ENCODE data around the gene GNA14.
"Not testable (repeated sequence)": the region's sequence is repeated elsewhere in the genome, so short reads cannot be mapped to it uniquely, and the experiment has no call there.

Gene GNA14

DNA sequence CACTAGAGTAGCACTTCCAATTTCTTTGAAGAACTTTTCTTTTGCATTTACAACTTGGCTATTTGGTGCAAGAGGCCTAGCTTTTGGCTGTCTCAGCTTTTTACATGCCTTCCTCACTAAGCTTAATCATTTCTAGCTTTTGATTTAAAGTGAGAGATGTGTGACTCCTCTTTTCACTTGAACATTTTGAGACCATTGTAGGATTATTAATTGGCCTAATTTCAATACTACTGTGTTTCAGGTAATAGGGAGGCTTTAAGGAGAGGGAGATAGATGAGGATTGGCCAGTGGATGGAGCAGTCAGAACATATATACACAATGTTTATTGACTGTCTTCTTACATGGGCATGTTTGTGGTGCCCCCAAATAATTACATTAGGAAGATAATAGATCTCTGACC, 161.7 kb downstream of the GNA14 start:
- DNase-seq = no peak

DNA sequence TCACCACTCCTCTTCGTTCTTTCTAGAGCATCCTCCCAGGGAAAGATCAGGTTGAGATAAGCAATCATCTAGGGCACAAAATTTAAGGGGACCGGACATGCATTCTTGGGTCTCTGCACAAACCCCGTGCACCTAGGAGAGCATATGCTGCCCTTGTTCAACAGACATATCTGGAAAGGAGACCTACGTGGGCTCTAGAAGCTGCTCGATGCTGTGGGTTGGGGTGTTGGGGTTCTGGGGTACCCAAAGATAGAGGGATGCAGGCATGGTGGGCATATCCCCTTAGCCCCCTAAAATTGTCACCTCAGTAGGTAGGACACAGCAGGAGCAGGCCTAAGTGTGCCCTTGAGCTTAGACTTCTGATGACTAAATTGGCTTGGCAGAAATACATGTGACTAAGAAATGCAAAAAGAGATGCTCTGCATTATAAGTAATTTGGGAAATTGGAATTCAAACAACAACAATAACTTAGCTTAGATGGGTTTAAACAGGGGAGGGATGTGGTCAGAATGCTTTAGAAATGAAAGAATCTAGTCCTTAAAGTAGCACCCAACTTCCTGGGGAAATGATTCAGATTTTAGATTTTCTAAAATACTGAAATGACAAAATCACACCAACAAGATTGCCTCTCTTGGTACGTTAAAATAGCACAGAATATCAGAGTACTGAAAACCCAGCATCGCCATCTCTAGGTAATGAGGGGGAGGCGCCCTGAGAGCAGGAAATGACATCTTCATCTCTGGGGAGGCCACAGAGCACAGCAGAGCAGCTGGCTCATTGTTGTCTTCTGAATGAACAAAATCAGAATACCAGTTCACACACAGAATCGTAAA, 172.3 kb downstream of the GNA14 start:
- peak; percentile 38 for DNase-seq

DNA sequence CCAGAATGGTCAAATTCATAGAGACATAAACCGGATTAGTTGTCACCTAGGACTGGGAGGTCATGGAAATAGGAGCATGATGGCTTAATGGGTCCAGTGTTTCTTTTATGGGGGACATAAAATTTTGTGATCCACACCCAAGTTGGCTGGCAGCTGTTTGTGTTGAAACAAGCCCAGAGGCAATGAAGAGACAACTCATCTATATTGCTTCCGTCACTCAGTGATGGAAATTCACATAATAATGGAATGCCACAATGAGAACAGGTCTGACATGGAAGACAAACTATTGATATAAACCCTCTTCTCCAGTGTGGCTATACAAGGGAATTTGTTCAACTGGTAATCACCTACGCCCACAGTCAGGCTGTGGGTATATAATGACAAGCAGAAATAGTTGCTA, 173.2 kb downstream of the GNA14 start:
- no peak for DNase-seq

DNA sequence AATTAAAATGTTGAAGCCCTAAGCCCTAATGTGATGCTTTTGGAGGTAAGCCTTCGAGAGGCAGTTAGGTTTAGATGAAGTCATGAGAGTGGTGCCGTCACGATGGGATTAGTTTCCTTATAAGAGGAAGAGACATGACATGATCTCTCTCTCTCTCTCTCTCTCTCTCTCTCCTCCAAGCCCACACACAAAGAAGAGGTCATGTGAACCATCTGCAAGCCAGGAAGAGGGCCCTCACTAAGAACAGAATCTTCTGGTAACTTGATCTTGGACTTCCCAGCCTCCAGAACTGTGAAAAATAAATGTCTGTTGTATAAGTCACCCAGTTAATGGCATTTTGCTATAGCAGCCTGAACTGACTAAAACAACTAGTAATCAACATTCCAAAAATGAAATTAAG, 175.5 kb downstream of the GNA14 start:
- no peak for DNase-seq

DNA sequence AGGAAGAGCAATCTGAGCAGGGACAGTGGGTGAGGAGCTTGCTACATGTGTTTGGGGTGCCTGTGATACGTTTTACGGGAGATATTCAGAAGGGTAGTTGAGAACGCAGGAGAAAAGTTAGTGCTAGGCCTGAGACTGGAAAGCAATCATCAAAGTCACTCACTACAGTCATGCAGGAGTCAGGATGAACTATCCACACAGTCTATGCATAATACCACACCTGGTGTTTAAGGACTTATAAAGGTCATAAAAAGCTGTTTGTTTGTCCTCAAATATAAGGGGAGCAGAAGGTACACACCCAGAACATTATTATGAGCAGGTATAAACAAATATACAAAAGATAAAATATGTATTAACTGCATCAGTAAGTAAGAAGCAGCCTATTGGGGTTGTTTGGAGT, 176.6 kb downstream of the GNA14 start:
- no peak for DNase-seq

DNA sequence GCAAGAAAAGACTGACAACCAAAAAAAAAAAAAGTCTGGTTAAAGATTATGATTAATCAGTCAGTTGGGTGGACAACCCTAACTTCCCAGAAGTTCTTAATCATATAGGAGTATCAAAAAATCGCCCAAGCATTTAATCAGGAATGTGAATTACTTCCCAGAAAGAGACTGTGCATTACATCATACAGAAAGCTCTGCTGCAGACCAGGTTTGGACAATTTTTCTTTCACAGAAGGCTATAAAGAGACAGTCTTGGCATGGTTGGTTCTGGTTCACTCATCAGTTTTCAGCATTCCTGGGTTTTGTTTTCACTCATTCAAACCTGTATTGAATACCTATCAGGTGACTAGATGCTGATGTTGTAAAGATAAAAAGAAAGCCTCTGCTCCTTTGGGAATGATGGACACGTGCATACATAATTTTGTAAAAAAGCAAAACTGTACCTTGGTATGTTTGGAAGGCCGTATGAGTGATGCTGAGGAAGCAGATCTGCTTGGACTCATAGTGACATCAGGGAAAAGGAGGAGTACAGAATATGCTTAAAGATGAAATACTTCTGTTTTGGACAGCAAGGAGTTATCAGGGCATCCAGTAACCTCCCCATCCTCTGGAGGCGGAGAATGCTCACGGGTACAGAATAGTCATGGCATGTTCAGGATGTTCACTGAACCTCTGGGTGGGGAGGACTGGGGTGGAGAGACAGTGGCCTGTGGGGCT, 178.4 kb downstream of the GNA14 start:
- DNase-seq = no peak

DNA sequence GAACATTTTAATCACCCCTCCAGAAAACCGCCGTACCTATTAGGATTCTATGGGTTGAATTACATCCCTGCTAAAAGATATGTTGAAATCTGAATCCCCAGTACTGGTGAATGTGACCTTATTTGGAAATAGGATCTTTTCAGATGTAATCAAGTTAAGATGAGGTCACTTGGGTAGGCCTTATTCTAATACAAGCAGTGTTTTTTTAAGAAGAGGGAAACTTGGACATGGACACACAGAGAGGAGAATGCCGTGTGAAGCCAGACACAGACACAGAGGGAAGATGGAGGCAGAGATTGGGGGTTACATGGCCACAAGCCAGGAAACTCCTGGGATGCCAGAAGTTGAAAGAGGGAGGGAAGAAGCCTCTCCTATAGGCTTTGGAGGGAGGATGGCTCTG, 183.5 kb downstream of the GNA14 start:
- DNase-seq = no peak

DNA sequence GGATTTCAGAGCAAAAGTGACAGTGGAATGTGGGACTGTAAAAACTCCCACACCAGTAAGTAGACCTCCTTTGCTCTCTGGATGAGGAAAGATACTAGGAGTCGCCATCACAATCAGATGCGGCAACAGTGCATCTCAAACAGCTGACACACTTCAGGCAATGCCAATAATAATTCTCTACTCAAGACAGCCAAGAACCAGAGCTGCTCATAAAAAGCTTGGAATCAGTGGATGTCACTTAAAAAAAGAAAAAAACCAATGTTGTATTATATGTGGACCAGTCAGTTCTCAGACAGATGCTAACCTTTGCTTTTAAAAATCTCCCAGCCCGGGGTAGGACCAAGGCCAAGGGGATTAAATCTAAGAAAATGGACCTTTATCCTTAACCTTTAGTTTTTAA, 185.0 kb downstream of the GNA14 start:
- DNase-seq = no peak

DNA sequence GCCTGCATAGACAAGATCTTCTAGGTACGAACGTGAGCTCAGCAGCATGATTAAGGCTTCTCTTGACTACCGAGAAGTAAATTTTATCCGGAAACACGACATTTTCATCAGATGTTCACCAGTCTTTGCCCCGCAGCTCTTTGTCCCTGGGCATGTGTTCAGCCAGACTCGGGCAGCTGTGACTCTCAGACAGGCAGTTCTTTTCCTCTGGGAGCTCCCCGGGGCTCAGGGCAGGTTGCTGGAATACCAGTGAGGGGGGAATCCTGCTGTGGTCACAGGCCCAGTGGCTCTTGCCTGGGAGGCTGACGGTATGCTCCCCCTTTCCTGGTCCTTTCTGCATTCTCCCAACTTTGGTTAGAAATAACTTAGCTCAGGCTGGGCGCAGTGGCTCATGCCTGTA, 186.1 kb downstream of the GNA14 start:
- DNase-seq = no peak

DNA sequence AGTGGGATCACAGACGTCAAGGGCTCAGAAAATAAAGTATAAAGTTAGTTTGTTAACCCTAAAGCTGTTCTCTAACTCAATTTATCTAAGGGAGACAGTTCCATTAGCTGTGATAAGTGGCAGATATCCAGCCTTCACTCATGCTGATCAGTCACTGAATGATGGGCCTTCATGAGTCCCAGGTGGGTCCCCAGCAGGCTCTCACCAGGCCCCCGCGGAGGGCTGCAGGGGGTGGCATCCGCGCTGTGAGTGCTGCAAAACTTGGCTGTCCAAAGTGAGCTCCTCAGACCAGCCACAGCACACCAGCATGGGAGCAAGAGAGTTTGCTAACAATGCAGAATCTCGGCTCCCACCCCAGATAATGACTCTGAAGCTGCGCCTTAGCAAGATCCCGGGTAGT, 187.2 kb downstream of the GNA14 start:
- DNase-seq = no peak

DNA sequence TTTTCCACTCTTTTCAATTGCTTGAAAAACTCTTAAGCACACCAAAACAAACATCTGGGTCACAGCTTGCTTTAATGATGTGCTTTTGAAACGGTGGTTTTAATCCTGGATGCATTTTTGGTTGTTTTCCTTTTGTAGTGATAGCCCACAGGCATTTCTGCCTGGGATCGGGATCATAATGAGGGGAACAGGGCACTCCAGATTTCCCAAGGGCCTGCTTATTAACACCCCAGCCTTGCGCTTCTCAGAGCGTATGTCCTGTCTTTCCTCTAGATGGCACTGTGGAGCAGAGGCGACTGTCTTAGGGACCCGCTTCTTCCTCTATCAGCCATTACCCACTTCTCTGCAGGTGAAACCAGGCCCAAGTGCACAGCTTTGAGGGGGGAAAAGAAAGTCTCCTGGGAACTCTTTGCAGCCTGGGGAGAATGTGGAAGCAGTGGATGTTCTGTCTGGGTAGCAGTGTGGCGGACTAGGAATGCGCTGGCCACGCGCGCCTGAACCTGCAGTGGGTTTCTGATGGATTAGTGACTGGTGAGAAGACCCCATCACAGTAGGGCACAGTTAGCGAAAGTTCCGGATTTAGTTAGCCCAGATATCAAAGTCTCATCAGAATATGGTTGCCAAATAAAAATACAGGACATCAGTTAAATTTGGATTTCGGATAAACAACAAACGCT, 190.1 kb downstream of the GNA14 start:
- DNase-seq = peak; percentile 70

DNA sequence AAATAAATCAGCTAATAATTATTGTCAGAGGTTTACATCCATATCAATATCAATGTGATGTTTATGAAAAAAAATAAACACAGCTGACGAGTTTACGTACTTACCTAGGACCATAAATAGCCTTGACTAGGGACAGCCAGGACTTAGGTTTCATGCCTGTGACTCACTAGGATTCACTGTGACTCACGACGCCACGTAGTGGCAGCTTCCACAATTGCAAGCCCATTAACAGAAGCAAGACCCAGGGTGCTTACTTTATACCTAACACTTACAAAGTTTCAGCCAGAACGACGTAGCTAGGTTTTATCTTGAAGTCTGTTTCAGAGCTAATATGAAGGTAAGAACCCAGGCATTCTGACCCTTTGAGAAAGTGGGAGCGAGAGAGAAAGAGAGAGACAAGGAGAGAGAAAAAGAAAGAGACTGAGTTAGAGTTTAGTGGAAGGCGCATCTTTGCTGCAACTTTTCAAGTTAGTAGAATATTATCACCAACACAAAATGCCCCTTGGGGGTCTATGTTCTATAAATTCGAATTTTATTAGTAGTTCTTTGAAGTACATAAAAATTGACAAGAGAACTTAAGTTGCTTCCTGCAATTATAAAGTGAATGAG, 191.2 kb downstream of the GNA14 start:
- peak; percentile 63 for DNase-seq

DNA sequence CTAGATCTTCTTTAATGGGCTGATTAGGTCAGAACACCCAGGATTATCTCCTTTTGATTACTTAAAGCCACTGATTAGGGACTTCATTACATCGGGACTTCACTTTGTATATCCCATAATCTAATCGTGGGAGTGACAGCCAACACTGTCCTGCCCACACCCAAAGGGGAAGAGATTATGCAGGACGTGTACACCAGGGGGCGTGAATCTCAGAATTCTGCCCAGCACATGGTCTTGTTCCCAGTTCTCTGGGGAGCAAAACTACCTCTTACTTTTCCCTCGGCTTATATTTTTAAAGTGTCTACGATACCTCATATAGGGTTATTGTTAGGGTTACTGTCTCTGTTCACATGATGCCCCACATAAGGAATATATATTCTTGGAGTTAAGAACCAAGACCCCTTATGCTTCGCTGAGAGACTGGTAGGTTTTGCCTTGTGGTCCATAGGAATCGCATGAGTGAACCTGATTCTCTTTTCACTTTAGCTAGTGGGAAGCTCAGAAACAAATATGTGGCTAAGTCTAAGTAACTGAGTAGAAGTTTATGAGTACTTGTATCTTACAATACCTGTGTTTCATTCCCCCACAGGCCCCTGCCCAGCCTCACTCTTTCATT, 192.7 kb downstream of the GNA14 start:
- no peak for DNase-seq

DNA sequence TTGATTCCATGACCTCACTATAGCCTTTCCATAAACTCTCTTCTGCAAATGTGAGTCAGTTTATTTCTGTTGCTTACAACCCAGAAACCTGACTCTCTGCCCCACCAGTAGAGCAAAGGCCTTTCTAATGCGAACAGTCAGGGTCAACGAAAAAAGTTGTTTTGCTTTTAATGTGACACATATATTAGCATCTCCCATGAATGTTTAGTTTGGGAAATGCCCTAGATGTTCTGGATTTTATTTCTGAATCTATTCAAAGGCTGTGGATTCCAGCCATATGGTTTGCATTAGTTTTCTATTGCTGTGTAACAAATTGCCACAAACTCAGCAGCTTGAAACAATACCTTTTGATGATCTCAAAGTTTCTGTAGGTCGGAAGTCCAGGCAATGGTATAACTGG, 193.5 kb downstream of the GNA14 start:
- DNase-seq = no peak

DNA sequence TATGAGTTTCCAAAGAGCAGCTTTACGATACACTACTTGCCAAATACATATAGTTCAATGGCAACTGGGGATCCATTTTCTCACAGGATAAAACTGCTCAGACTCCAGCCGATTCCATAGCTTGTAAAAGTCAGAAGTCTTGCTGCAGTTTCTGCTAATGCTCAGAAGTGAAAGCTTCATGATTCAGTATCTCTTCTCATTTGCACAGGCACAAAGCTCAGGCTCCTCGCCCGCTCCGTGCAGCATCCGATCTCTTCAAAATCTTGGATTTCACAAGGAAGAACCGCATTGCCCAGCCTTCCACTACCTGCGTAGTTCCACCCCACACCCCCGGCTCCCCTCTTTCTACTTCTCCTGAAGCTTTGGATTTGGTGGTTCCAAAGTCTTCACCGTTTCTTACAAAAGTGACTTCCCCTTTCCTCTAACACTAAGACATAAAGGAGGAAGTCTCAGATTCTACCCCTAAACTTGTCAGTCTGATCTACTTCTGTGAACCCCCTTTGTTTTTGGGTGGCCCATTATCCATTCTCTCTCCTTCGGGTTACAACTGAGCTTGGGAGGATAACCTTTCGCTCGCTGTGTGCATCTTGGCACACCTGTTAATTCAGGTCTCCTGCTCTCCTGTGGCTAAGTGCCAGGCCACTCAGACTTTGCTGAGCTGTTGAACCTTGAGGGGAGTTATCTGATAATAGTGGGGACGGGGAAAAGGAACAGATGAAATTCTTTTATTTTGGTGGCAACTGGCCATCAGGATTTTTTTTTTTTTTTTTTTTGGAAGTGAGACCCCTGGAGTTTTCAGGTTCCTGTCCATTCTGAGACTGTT, 194.1 kb downstream of the GNA14 start:
- no peak for DNase-seq

DNA sequence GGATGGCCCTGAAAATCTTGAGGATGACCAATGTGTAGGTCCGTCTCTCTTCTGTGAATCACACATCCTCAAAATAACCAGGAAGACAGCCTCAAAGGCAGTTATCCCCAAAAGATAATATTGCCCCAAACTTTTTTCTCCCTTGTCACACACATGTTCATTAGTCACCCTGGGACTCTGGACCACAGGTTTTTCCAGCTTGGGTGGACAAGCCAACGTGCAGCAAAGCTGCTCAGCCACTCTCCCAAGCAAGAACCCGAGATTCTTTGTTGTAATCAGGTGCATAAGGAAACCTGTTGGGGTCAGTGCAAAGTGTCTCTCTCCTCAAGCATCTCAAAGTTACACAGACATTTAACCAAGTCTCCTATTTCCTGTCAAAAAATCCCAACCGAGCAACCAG, 196.6 kb downstream of the GNA14 start:
- DNase-seq = no peak

DNA sequence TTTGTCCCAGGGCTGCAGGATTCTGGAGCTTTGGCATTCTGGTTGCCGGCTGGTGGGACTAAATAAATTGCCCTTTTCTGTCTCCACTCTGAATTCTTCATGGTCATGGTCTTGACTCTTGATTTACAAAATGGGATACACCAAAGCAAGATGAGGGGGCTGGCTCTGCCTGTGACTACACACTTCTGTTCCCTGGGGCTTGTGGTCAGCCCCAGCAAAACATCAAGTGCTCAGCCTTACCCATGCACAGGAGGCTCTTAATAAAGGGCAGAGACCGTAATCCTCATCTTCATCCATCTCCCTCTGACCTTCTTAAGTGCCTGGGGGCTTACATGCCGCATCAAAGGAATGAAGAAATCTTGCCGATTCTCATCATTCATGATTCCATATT, 198.0 kb downstream of the GNA14 start:
- DNase-seq = no peak

DNA sequence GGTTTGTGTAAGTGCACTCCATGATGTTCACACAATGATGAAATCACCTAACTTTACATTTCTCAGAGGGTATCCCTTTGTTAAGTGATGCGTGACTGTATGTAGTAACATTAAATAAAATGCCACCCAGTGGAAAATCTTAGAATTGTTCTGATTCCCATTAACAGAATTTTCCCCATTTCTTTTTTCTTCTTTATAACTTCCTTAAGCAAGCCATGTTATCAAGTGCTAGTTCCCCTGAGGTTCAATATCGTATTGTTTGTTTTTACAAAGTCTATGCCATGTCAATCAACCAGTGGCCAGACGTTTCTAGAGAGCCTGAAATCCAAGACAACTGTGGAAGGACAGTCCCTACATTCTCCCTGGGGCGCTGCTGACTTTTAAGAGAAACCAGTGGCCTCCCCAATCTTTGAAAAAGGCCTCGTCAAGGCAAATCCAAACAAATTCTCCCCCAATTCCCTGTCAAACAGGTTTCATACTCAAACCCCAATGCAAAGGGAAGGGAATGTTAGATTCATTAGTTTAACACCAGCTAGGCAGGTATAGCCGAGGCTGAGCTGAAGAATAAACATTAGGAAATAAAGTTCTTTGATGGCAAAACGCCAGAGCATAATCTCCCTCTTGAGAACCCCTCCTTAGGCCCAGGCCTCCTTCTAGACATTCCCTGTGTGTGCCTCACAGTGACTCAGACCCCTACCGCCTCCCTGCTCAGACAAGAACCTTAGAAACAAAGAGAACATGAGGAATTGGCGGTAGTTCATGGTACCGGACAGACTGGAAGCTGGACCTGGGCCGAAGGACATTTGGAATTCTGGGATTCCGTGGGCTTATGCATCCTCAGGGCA, 198.7 kb downstream of the GNA14 start:
- no peak for DNase-seq

DNA sequence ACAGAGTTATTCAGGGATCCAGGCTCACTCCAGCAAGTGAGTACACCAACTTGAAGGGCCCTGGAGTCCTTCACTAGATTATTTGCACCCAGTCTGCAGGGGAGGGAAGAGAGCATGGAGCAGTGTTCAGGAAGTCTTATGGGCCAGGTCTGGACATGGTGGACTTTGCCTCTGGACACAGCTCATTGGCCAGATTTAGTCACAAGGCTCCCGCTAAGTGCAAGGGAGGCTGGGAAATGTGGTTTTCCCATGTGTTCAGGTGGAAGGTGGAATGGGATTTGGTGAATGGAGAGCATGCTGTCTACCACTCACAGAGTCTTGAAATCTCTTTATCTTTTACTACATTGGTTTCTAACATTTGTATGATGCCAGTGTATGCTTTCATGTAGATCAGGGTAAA, 200.5 kb downstream of the GNA14 start:
- DNase-seq = no peak

DNA sequence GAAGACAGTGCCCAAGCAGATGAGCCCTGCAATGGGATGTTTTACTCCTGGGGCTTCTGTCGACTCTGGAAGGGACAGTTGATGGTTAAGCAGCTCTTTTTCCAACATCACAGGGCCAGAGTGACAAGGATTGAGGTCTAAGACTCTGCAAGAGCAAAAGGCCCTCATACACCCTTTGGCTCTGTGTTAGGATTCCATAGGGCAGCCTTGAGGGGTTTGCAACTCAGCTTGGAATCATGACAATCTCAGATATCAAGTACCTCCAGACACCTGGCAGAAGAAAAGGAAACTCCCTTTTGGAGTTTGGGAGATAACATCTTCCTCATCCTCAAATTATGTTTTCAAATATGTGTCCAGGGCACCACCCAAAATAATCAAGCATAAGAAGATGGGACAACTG, 205.7 kb downstream of the GNA14 start:
- DNase-seq = no peak

DNA sequence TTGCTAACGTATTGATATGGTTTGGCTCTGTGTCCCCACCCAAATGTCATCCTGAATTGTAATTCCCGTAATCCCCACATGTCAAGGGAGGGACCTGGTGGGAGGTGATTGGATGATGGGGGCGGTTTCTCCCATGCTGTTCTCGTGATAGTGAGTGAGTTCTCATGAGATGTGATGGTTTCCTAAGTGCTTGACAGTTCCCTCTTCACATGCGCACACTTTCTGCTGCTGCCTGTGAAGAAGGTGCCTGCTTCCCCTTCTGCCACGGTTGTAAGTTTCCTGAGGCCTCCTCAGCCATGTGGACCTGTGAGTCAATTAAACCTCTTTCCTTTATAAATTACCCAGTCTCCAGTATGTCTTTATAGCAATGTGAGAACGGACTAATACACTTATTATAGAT, 207.0 kb downstream of the GNA14 start:
- not testable (repeated sequence) for DNase-seq

All from NCI-H2029 treated with DMSO at 0.1 percent for 48 hours (cell line).